GM19468 (cell line): ENCODE data around the gene PRODH2.
"Not testable (repeated sequence)": the region's sequence is repeated elsewhere in the genome, so short reads cannot be mapped to it uniquely, and the experiment has no call there.

Experiments
- ATAC-seq: cut with Tn5 transposase; IDR thresholded peaks from one replicate; pipeline ENCODE4 v1.9.1; 2021; ENCODE audit warnings: mild to moderate bottlenecking, moderate library complexity, moderate number of reproducible peaks; ENCODE audit not compliant: unreplicated experiment; ENCODE audit errors: extremely low read depth

Gene PRODH2

DNA sequence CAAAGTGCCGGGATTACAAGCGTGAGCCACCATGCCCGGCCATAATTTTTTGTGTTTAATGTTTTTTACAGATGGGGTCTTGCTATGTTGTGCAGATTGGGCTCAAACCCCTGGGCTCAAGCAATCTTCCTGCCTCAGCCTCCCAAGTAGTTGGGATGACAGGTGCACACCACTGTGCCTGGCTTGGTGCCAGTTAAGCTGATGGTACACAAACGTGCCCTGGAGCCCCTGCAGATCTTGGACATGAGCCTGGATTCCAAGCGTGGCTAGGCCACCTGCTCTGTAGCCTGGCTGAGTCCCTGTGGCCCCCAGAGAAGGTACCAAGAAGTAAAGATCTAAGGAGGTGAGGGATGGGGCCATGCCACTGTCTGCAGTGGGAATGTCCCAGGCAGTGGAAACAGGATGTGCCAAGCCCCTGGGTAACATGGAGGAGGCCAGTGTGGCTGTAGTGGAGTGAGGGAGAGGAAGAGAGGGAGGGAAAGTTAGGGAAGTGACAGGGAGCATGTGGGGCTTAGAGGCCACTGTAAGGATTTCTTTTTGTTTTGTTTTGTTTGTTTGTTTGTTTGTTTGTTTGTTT lies 7.0 kb downstream of the PRODH2 start:
- ATAC-seq: no peak

- ATAC-seq: no peak
These were observed 10.8 kb downstream of the PRODH2 start for GRCh38 chr19:35801828-35802227.

GRCh38 chr19:35797663-35798062 lies 15.0 kb downstream of the PRODH2 start:
- ATAC-seq: no peak

- ATAC-seq: no peak
These were observed 15.8 kb downstream of the PRODH2 start for GRCh38 chr19:35796645-35797542.

DNA sequence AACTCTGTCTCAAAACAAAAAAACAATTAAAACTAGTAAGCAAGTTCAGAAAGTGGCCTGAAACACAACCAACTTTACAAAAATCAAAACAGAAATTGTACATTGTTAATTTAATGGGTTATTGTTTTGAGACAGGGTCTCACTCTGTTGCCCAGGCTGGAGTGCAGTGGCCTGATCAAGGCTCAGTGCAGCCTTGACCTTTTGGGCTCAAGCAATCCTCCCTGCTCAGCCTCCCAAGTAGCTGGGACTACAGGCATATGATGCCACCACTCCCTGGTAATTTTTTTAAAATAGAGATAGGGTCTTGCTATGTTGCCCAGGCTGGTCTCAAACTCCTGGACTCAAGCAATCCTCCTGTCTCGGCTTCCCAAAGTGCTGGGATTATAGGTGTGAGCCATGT lies 17.1 kb downstream of the PRODH2 start:
- ATAC-seq: not testable (repeated sequence)

- ATAC-seq: no peak
These were observed 19.1 kb downstream of the PRODH2 start for GRCh38 chr19:35793381-35794165.

- no peak for ATAC-seq
These were observed 19.8 kb downstream of the PRODH2 start for GRCh38 chr19:35792888-35793287.

GRCh38 chr19:35792312-35792711 lies 20.3 kb downstream of the PRODH2 start:
- no peak for ATAC-seq

GRCh38 chr19:35791814-35792279 lies 20.8 kb downstream of the PRODH2 start:
- ATAC-seq: no peak

DNA sequence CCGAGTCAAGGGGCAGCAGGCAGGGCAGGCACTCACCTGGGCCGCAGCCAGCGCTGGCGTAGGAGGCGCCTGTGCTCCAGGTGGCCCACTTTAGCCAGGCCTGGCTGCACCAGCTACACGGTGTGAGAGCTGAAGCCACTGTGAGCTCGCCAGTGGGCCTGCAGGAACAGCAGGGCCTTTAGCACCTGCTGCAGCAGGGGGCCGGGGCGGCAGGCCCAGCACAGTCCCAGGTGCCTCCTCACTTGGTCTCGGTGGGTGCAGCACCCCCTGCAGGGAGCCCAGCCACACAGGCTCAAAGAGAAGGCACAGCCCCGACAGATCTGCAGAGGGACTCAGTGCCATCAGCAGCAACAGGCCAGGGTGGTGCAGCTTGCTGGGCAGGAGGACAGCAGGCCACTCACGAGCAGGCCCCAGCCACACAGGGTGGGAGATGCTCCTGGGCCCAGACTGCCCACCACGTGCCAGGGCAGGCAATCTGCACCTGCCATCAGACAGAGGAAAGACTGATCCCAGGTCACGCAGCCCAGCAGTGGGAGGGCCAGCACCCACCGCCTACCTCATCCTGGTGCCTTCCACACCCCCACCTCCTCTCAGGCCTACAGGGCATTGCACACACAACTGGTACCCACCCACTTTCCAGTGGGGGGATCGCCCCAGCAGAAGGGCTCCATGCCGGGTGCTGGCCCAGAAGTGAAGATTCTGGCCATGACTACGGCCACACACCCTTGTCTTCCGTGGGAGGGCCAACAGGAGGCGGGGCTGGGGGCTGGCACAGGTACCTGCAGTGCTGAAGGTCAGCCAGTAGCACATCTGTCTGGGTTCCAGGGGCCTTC lies 21.4 kb downstream of the PRODH2 start:
- ATAC-seq: no peak

DNA sequence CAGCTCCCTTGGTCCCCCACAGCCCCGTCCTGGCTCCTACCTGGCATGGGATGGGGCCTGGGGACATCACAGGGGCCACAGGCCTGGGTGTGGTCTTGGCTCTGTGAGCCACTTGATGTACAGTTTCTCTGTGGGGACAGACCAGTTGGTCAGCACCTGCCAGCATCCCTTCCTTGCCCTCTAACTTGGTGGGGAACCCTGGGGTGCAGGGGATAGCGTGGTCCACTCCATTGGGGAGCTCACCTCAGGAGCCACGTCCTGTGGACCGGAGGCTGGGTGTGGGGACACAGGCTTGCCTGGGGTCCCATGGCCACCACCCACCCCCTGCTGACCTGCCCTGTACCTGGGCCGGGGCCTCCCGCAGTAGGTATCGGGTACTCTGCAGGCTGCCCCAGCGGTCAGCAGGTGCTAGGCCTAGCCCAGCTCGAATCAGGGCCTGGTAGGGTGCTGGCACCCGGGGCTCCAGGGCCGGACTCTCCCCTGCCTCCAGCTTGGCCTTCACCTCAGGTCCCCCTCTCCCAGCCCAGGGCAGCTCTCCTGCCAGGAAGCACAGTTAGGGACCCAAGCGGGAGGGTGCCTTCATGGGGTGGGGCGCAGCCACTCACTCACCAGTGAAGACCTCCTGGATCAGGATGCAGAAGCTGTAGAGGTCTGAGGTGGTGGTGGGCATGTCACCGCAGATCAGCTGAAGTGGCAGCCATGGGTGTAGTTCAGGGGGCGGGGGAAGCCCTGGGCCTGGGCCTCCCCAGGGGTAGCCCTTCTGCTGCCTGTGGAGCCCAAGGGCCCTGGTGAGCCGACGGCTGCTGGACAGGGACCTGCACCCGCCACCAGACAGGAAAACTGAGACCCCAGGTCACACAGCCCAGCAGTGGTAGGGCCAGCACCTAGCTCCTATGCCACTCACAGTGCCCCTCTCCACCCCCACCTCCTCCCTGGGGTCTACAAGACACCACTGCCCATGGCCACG lies 22.4 kb downstream of the PRODH2 start:
- no peak for ATAC-seq

DNA sequence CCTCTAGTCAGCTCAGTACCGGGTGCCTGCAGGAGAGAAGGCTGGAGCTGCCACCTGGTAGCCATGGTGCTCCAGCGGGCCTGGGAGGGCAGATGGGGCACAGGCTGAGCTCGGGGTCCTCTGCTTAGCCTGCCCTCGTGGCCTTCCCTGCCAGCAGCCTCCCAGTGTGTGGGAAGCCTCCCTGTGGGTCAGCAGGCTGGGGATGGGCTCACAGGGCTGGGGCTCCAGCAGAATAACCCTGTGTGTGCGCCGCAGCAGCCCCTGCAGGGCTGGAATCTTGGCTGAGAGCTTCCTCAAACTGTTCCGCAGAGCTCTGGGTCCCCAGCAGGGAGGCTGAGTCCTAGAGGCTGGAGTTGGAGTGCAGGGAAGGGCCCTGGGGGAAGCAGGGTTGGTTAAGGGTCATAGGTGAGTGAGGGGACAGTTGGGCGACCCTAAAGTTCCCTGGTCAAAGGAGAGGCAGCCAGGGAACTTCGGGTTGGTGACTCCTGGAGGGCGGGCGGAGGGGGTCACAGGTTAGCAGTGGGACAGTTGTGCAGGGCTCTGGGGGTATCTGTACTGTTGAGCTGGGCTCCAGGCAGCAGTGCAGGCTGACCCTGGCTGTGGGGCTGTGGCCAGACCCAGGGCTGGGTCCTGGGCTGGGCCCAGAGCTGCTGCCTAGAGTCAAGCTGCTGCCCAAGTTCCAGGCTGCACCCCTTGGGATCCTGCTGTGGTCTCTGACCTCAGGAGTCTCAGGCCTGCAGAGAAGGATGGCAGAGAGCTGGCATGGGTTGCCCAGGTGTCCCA lies 23.3 kb downstream of the PRODH2 start:
- no peak for ATAC-seq

DNA sequence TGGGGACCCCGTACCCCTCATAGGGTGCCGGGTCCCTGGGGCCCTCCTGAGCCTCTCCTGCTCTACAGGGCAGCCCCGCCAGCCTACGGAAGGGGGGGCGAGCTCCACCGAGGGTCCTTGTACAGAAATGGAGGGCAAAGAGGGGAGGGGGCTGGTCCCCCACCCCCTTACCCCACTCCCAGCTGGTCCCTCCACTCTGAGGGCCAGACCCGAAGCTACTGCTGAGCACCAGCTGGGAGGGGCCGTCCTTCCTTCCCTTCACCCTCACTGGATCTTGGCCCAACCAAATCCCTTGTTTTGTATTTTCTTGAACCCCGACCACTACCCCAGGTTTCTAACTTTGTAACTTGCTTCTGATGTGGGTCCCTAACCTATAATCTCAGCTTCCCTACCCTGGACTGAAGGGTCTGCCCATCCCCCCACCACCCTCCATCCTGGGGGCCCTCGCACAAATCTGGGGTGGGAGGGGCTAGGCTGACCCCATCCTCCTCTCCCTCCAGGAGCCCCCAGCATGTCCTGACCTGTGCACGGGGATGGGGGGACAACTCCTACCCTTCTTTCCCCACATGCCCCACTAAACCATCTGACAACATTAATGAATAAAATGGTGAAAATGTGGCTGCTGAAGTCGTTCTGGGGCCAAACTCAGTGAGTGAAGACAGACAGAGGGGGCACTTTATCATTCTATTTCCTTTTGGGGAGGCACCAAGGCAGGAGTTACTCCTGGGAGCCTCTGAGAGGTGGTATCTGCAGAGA lies 24.3 kb downstream of the PRODH2 start:
- ATAC-seq: no peak

DNA sequence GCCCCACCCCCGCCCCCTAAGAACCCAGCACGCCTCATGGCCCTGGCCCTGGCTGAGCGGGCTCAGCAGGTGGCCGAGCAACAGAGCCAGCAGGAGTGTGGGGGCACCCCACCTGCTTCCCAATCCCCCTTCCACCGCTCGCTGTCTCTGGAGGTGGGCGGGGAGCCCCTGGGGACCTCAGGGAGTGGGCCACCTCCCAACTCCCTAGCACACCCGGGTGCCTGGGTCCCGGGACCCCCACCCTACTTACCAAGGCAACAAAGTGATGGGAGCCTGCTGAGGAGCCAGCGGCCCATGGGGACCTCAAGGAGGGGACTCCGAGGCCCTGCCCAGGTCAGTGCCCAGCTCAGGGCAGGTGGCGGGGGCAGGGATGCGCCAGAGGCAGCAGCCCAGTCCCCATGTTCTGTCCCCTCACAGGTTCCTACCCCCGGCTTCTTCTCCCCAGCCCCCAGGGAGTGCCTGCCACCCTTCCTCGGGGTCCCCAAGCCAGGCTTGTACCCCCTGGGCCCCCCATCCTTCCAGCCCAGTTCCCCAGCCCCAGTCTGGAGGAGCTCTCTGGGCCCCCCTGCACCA lies 25.3 kb downstream of the PRODH2 start:
- no peak for ATAC-seq

DNA sequence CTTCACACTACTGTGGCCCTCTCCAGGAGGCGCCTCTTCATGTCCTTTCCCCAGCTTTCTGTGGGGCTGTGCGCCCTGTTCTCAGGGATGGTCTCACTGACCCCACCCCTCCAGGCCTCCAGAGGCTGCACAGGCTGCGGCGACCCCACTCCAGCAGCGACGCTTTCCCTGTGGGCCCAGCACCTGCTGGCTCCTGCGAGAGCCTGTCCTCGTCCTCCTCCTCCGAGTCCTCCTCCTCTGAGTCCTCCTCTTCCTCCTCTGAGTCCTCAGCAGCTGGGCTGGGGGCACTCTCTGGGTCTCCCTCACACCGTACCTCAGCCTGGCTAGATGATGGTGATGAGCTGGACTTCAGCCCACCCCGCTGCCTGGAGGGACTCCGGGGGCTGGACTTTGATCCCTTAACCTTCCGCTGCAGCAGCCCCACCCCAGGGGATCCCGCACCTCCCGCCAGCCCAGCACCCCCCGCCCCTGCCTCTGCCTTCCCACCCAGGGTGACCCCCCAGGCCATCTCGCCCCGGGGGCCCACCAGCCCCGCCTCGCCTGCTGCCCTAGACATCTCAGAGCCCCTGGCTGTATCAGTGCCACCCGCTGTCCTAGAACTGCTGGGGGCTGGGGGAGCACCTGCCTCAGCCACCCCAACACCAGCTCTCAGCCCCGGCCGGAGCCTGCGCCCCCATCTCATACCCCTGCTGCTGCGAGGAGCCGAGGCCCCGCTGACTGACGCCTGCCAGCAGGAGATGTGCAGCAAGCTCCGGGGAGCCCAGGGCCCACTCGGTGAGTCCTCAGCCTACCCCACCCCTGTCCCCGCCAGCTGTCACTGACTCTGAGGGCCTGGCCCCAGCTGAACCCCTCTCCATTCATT lies 26.1 kb downstream of the PRODH2 start:
- no peak for ATAC-seq

GRCh38 chr19:35785339-35785627 lies 27.4 kb downstream of the PRODH2 start:
- ATAC-seq: no peak
